IMR-90 (cell line): ENCODE data around the gene TCF19. TPM values are rescaled to one million over a fixed set of nuclear protein-coding genes. Genes with fewer than 3 reads are reported as not detected.

Experiments used
- ATAC-seq: fragments of 200-7000 bp; cut with Tn5 transposase; 2 replicates; pipeline ENCODE4 v1.9.1; 2020; ENCODE audit warnings: low read depth, mild to moderate bottlenecking, moderate library complexity
- BruUV-seq: library from RNA; stranded (reverse); fragments of 400-500 nt; replicated peaks from 2 replicates; lab custom pipeline; 2021; lab: Mats Ljungman, UMichigan
- CTCF ChIA-PET: fragments of 300-600 bp; formaldehyde crosslinking; extraction: SDS; loops from one replicate; lab custom pipeline; 2021; ENCODE audit warnings: antibody characterized with exemption; lab: Yijun Ruan, JAX
- POLR2A ChIA-PET: fragments of 300-600 bp; sonication (Branson Sonifier 250); formaldehyde crosslinking; loops from one replicate; lab custom pipeline; 2022; ENCODE audit warnings: antibody characterized with exemption; ENCODE audit not compliant: unreplicated experiment; lab: Charles Lee
- DNase-seq: peaks from one replicate; pipeline ENCODE4 v3.0.0; 2013
- H2AFZ ChIP-seq: replicated peaks from 2 replicates; pipeline ENCODE3; 2013; ENCODE audit warnings: low read length, mild to moderate bottlenecking; ENCODE audit not compliant: poor library complexity
- H2AK5ac ChIP-seq: 2 replicates; pipeline ENCODE4 v1.6.1; 2013; ENCODE audit warnings: low read depth, low read length, inconsistent platforms
- H2AK9ac ChIP-seq: replicated peaks from 2 replicates; pipeline ENCODE3; 2013; ENCODE audit warnings: mild to moderate bottlenecking, low read depth, low read length, moderate library complexity; ENCODE audit not compliant: poor library complexity
- H2BK120ac ChIP-seq: 2 replicates; pipeline ENCODE4 v1.6.1; 2013; ENCODE audit warnings: low read depth, low read length, inconsistent platforms
- H2BK15ac ChIP-seq: 3 replicates; pipeline ENCODE4 v1.6.1; 2013; ENCODE audit warnings: low read depth, low read length, inconsistent platforms
- H2BK20ac ChIP-seq: 2 replicates; pipeline ENCODE4 v1.6.1; 2013; ENCODE audit warnings: low read depth, mild to moderate bottlenecking, inconsistent platforms, low read length, moderate library complexity
- H2BK5ac ChIP-seq: 2 replicates; pipeline ENCODE4 v1.6.1; 2013; ENCODE audit warnings: mild to moderate bottlenecking, low read depth, low read length, inconsistent platforms; ENCODE audit not compliant: poor library complexity, severe bottlenecking
- H3K14ac ChIP-seq: replicated peaks from 2 replicates; pipeline ENCODE4 v1.6.1; 2013; ENCODE audit warnings: low read depth, low read length, inconsistent platforms
- H3K18ac ChIP-seq: 2 replicates; pipeline ENCODE4 v1.6.1; 2013; ENCODE audit warnings: low read depth, low read length, control low read depth
- H3K23ac ChIP-seq: 2 replicates; pipeline ENCODE4 v1.6.1; 2013; ENCODE audit warnings: low read depth, low read length, inconsistent platforms
- H3K27ac ChIP-seq: 2 replicates; pipeline ENCODE4 v1.5.1; 2013; ENCODE audit warnings: mild to moderate bottlenecking, control low read depth, low read length; ENCODE audit not compliant: insufficient read depth
- H3K27me3 ChIP-seq: 2 replicates; pipeline ENCODE4 v1.6.1; 2013; ENCODE audit warnings: low read length; ENCODE audit not compliant: control insufficient read depth, insufficient read depth
- H3K36me3 ChIP-seq: 2 replicates; pipeline ENCODE4 v1.6.1; 2013; ENCODE audit warnings: low read length, mixed read lengths; ENCODE audit not compliant: control insufficient read depth, insufficient read depth
- H3K4ac ChIP-seq: 2 replicates; pipeline ENCODE4 v1.6.1; 2013; ENCODE audit warnings: low read depth, low read length, inconsistent platforms
- H3K4me1 ChIP-seq: 2 replicates; pipeline ENCODE4 v1.6.1; 2013; ENCODE audit warnings: low read length, mixed read lengths; ENCODE audit not compliant: control insufficient read depth, insufficient read depth
- H3K4me2 ChIP-seq: 2 replicates; pipeline ENCODE4 v1.6.1; 2013; ENCODE audit warnings: low read depth, mild to moderate bottlenecking, control low read depth, low read length, moderate library complexity
- H3K4me3 ChIP-seq: 2 replicates; pipeline ENCODE4 v1.5.1; 2013; ENCODE audit warnings: low read depth, mild to moderate bottlenecking, control low read depth, low read length, moderate library complexity; ENCODE audit not compliant: insufficient read depth
- H3K56ac ChIP-seq: 2 replicates; pipeline ENCODE4 v1.6.1; 2013; ENCODE audit warnings: low read length, inconsistent platforms; ENCODE audit not compliant: insufficient read depth; ENCODE audit errors: extremely low read depth
- H3K79me1 ChIP-seq, 2 experiments: 2 replicates each; pipeline ENCODE4 v1.6.1; 2013; ENCODE audit warnings: low read length in 2 of 2, inconsistent platforms in 1 of 2, low read depth in 1 of 2
- H3K9ac ChIP-seq: 2 replicates; pipeline ENCODE4 v1.6.1; 2013; ENCODE audit warnings: low read depth, low read length, control low read depth
- H3K9me1 ChIP-seq: 2 replicates; pipeline ENCODE4 v1.6.1; 2013; ENCODE audit warnings: low read length, inconsistent platforms; ENCODE audit not compliant: insufficient read depth
- H3K9me3 ChIP-seq: 2 replicates; pipeline ENCODE4 v1.6.1; 2013; ENCODE audit warnings: low read length; ENCODE audit not compliant: control insufficient read depth, insufficient read depth
- H4K20me1 ChIP-seq: 2 replicates; pipeline ENCODE4 v1.6.1; 2013; ENCODE audit warnings: low read length, inconsistent platforms; ENCODE audit not compliant: insufficient read depth
- H4K5ac ChIP-seq: 2 replicates; pipeline ENCODE4 v1.6.1; 2013; ENCODE audit warnings: mild to moderate bottlenecking, low read depth, low read length, control low read depth
- H4K8ac ChIP-seq, 2 experiments: 2 replicates each; pipeline ENCODE4 v1.6.1; 2013; ENCODE audit warnings: low read depth in 2 of 2, low read length in 2 of 2, control low read depth in 1 of 2, inconsistent platforms in 1 of 2
- H4K91ac ChIP-seq: 2 replicates; pipeline ENCODE4 v1.6.1; 2013; ENCODE audit warnings: low read depth, low read length, inconsistent platforms; ENCODE audit not compliant: insufficient read depth
- BHLHE40 ChIP-seq: fragments of 150-350 bp; IDR thresholded peaks from 2 replicates; pipeline ENCODE4 v1.6.1; 2016; ENCODE audit warnings: mild to moderate bottlenecking, low read depth, low read length
- MAFK ChIP-seq: IDR thresholded peaks from 2 replicates; pipeline ENCODE4 v1.6.1; 2012; ENCODE audit warnings: low read depth, low read length, improper control_type of control experiment
- MXI1 ChIP-seq: IDR thresholded peaks from 2 replicates; pipeline ENCODE4 v1.6.1; 2012; ENCODE audit warnings: low read depth, mild to moderate bottlenecking, low read length, moderate library complexity, borderline replicate concordance
- POLR2A ChIP-seq: IDR thresholded peaks from 2 replicates; pipeline ENCODE4 v1.6.1; 2012; ENCODE audit warnings: mild to moderate bottlenecking, low read depth, low read length
- WGBS, 2 experiments: methylation state at CpG; one replicate each; pipeline versions ENCODE4 v1.1.5 to v1.1.7; 2013; ENCODE audit warnings: missing lambda C conversion rate in 2 of 2; ENCODE audit not compliant: insufficient read length in 1 of 2; ENCODE audit errors: extremely low coverage in 2 of 2; 5-methylcytosine and 5-hydroxymethylcytosine counted together
- dilution Hi-C: fragments of 300-500 bp; cut with HindIII; formaldehyde crosslinking; loops from one replicate; pipeline ENCODE4 v1.14.3; 2018; ENCODE audit warnings: low sequenced_read_pairs; ENCODE audit not compliant: unreplicated experiment
- in situ Hi-C: fragments of 300-500 bp; cut with MboI; formaldehyde crosslinking; loops from 3 replicates; pipeline ENCODE4 v1.14.3; 2019; ENCODE audit warnings: low sequenced_read_pairs, inconsistent platforms, mixed read lengths
- intact Hi-C: fragments of 100-400 bp; cut with micrococcal nuclease; formaldehyde crosslinking; loops from 2 replicates; pipeline ENCODE4 v1.10.0; 2022
- polyA plus RNA-seq, 3 experiments: library from polyadenylated mRNA; depleted of rRNA; stranded (reverse); fragments of >200 nt; gene quantifications; 2 replicates each; pipeline ENCODE4 v1.2.3, GENCODE V29; 2012; ENCODE audit warnings: low replicate concordance in 1 of 3
- total RNA-seq: library from RNA; depleted of rRNA; stranded (reverse); fragments of >200 nt; gene quantifications from 2 replicates; pipeline ENCODE4 v1.2.3, GENCODE V29; 2012
- TF ChIP-seq, protein P1 (sequence below): fragments of 150-350 bp; IDR thresholded peaks from 2 replicates; pipeline ENCODE4 v1.6.1; 2017; ENCODE audit warnings: mild to moderate bottlenecking, antibody characterized with exemption, low read length, low read depth

Gene TCF19
- total and polyA plus RNA-seq, 2 of the 4 experiments (the other 2 are of a cell fraction), result 13.1 to 14.2 TPM

DNA sequence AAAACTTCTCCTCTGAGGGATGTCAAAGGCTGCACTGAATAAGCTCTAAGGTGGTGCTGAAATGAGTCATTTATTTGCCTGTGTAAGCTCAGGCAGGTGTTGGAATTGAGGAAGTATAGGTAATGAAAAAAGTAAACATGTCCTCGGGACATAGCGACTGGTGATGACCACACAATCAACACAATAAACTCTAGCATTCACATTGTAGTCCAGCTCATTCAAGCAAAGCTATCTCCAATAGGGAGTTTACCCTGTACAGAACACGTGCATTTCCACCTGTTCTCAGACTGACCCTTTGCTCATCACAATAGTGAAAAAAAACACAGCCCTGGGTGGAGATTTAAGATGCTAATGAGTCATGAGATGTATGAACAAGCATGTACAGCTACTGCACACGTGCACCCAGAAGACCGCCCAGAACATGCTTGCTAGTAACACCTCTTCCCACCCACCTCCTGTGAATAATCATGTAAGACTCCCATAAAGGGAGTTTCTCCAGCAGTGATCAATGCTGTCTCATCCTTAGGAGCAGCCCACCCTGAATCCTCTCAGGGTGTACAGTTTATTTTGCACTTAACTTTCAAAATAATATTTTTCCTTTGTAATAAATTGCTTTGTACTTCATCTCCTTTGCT is 45.1 kb downstream of the TCF19 start:
- Histone ChIP-seq H4K5ac (peak overlapping the region; percentile 15; the same call in 1 of the 2 replicates), H3K23ac (peak overlapping the region; percentile 32; the same call in 1 of the 2 replicates), H3K4me2 (peak overlapping the region; percentile 71), H3K4me1 (peaks cover 6% of the 10 kb centered on the region; the same call in 1 of the 2 replicates), H3K79me1 (peaks cover 13 to 36% of the 10 kb centered on the region in 2 experiments; a peak in 3 of 4 replicates), H2BK15ac (peak overlapping the region; percentile 25; the same call in 2 of the 3 replicates), H4K8ac (peak overlapping the region; percentile 50 to 68; a peak in 3 of 4 replicates), H2BK120ac (peak overlapping the region; percentile 70), H3K27ac (peak overlapping the region; percentile 75), H2AFZ (no peak overlapping the region), H4K91ac (peak overlapping the region; percentile 22; the same call in 1 of the 2 replicates), H3K36me3 (0 out of 2 replicates have a peak, but pooled peaks cover 1% of the 10 kb centered on the region), H3K9me1 (peaks cover 9% of the 10 kb centered on the region; the same call in 1 of the 2 replicates), H3K9ac (no peak overlapping the region), H3K14ac (peak overlapping the region; percentile 5; the same call in 1 of the 2 replicates), H3K18ac (peak overlapping the region; percentile 44; the same call in 1 of the 2 replicates), H3K4ac (peak overlapping the region; percentile 60), H3K4me3 (peak overlapping the region; percentile 53; the same call in 1 of the 2 replicates), H3K27me3 (no peaks in the 10 kb centered on the region), H2BK5ac (peak overlapping the region; percentile 95), H4K20me1 (no peaks in the 10 kb centered on the region), H2AK9ac (no peak overlapping the region), H2AK5ac (peak overlapping the region; percentile 53; the same call in 1 of the 2 replicates), H2BK20ac (peak overlapping the region; percentile 54; the same call in 1 of the 2 replicates), H3K56ac (peak overlapping the region; percentile 51; the same call in 1 of the 2 replicates), H3K9me3 (peaks cover 2% of the 10 kb centered on the region; the same call in 1 of the 2 replicates)
- dilution Hi-C loops (no loop called here), intact Hi-C loops (no loop called here), in situ Hi-C loops (no loop called here)
- no CpG with 5 or more reads among the region's 5 CpGs for WGBS, 2 experiments
- no peak for TF ChIP-seq MAFK
- TF ChIP-seq, protein P1, sequence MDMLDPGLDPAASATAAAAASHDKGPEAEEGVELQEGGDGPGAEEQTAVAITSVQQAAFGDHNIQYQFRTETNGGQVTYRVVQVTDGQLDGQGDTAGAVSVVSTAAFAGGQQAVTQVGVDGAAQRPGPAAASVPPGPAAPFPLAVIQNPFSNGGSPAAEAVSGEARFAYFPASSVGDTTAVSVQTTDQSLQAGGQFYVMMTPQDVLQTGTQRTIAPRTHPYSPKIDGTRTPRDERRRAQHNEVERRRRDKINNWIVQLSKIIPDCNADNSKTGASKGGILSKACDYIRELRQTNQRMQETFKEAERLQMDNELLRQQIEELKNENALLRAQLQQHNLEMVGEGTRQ, result peak; percentile 29; the same call in 1 of the 2 replicates
- 0 out of 2 replicates have a peak, but pooled peaks have one; percentile 49 for TF ChIP-seq MXI1
- TF ChIP-seq POLR2A, result no peak
- TF ChIP-seq BHLHE40, result peak; percentile 77
- CTCF ChIA-PET, result interaction anchor here (1.0 kb wide), 1 partner anchor 163 kb away, joined by 3 read pairs; no protein-coding TSS in a partner anchor
- ATAC-seq, result peak; percentile 63
- POLR2A ChIA-PET, result no interaction called here
- DNase-seq, result peak; percentile 71
- BruUV-seq, result no TSS peak
